ENCODE measurements around the gene RIMOC1.

- TF ChIP-seq CTCF (conservative IDR thresholded peaks at IDR 0.05; ENCODE audit: low read length), result no peak
- TF ChIP-seq EZH2phosphoT487 (IDR thresholded peaks at IDR 0.05; ENCODE audit: borderline replicate concordance, low read depth, low read length), result no peak
Measured at GRCh38 chr5:41929035-41929434, 24.9 kb downstream of the RIMOC1 start.
